Neutrophil (primary cell): ENCODE measurements around the gene CAMK2N2.

ENCODE experiments used
- H3K27ac ChIP-seq: fragments of 200-600 bp; sonication (generic); 2 replicates; pipeline ENCODE4 v1.5.1; 2016; ENCODE audit warnings: mild to moderate bottlenecking, moderate library complexity
- H3K27me3 ChIP-seq: fragments of 200-600 bp; sonication (generic); 2 replicates; pipeline ENCODE4 v1.6.0; 2016; ENCODE audit warnings: mild to moderate bottlenecking
- H3K36me3 ChIP-seq: fragments of 200-600 bp; sonication (generic); 2 replicates; pipeline ENCODE4 v1.5.1; 2017
- H3K4me1 ChIP-seq, 2 experiments: fragments of 200-600 bp in 1 of 2; sonication (generic) in 1 of 2; 1 replicate in 1 of 2; 2 replicates in 1 of 2; pipeline versions ENCODE4 v1.5.1 to v1.6.1; 2013 to 2016; ENCODE audit warnings: low read depth in 1 of 2, low read length in 1 of 2, mild to moderate bottlenecking in 1 of 2, moderate library complexity in 1 of 2; ENCODE audit not compliant: control insufficient read depth in 1 of 2, insufficient read depth in 1 of 2
- H3K4me3 ChIP-seq, 2 experiments: fragments of 200-600 bp in 1 of 2; sonication (generic) in 1 of 2; 1 replicate in 1 of 2; 2 replicates in 1 of 2; pipeline ENCODE4 v1.5.1; 2013 to 2016; ENCODE audit warnings: low read depth in 1 of 2, low read length in 1 of 2, mild to moderate bottlenecking in 1 of 2, moderate library complexity in 1 of 2
- H3K9me3 ChIP-seq: fragments of 200-600 bp; sonication (generic); 2 replicates; pipeline ENCODE4 v1.5.1; 2016
- TF ChIP-seq, protein P1 (sequence below): fragments of 200-600 bp; sonication (generic); IDR thresholded peaks from 2 replicates; pipeline ENCODE4 v1.5.1; 2016; ENCODE audit warnings: antibody characterized with exemption

The CAMK2N2 gene

DNA sequence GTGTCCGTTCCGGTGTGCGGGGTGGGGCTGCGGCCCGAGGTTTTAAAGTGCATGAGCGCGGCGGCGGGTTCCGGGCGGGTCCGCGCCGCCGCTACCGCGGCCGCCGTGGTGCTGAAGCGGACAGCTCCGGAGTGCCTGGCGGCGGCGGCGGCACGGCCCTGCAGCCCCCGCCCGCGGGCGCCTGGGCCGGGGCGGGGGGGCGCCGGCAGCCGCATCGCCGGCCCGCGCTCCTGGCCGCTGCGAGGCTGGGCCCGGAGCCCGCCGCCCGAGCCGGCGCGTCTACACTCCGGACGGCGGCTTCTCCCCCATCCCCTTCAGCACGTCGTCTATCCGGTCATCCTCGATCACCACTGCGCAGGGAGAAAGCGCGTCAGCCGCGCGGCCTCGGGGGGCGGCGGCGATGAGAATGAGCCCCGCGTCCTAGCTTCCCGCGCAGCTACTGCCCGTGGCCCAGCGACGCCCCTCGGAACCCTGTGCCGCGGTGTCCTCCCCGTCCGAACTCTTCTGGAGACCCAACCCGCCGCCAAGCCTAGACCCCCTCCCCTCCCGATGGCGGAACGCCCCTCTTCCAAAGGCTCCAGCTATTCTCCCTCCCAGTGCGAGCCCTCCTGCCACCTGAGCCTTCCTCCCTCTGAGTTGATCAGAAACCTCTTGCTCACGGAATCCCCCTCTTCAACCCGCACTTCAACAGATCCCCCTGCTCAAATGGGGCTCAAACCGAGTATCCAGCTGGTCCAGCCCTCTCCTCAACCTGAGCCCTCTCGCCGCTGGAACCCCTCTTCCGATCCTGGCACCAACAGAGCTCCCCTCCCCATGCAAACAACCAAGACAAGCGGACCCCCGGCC is 1.3 kb downstream of the CAMK2N2 start:
- peak overlapping the region in 1 of 2 experiments; percentile 51 for H3K4me3 ChIP-seq
- peaks cover 15 to 26% of the 10 kb centered on the region in 2 experiments for H3K4me1 ChIP-seq
- H3K36me3 ChIP-seq, result no peaks in the 10 kb centered on the region
- no peak overlapping the region for H3K27ac ChIP-seq
- peaks cover 77% of the 10 kb centered on the region for H3K27me3 ChIP-seq
- TF ChIP-seq, protein P1, sequence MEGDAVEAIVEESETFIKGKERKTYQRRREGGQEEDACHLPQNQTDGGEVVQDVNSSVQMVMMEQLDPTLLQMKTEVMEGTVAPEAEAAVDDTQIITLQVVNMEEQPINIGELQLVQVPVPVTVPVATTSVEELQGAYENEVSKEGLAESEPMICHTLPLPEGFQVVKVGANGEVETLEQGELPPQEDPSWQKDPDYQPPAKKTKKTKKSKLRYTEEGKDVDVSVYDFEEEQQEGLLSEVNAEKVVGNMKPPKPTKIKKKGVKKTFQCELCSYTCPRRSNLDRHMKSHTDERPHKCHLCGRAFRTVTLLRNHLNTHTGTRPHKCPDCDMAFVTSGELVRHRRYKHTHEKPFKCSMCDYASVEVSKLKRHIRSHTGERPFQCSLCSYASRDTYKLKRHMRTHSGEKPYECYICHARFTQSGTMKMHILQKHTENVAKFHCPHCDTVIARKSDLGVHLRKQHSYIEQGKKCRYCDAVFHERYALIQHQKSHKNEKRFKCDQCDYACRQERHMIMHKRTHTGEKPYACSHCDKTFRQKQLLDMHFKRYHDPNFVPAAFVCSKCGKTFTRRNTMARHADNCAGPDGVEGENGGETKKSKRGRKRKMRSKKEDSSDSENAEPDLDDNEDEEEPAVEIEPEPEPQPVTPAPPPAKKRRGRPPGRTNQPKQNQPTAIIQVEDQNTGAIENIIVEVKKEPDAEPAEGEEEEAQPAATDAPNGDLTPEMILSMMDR, result no peak
- H3K9me3 ChIP-seq, result no peaks in the 10 kb centered on the region

DNA sequence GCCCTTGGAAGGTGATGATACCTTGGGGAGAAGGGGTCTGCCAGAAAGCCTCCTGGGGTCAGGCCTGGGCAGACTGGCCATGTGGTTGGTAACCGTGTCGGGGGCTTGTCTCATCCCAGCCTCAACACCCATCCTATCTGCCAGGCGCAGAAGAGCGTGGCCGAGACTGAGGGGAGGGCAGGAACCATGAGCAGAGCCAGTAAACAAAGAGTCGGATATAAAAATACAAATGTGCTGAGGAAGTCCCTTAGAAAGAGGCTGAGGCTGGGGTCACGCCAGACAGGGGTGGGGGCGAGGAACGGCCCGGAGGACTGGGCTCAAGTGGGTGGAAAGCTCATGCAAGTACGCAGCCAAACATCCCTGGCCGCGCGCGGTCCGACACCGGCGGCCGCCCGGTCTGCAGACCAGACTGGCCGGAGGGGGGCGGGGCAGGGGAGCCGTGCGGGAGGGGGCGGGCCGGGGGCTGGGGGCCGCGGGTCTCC is 1.9 kb downstream of the CAMK2N2 start:
- H3K9me3 ChIP-seq, result no peaks in the 10 kb centered on the region
- H3K27ac ChIP-seq, result no peak overlapping the region
- peaks cover 15 to 26% of the 10 kb centered on the region in 2 experiments for H3K4me1 ChIP-seq
- H3K4me3 ChIP-seq, result no peak overlapping the region
- TF ChIP-seq, protein P1, result no peak
- no peaks in the 10 kb centered on the region for H3K36me3 ChIP-seq
- H3K27me3 ChIP-seq, result peaks cover 71% of the 10 kb centered on the region

DNA sequence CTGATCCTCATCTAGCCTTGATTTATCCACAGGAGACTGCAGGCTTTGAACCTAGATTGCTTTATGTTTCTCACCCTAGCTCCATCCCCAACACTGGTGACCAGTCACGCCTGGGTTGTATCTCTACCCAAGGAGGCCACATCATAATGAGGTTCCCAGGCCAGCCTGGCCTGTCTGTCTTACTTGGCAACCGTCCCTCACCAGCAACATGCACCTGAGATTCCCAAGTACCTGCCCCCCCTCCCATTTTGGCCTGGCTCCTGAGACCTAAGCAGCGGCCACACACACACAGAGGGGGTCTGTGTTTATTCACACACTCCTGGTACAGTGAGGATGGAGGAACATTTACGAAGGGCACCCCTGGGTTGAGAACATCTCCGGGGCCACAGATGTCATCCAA is 2.4 kb downstream of the CAMK2N2 start:
- H3K4me1 ChIP-seq, result peaks cover 15 to 26% of the 10 kb centered on the region in 2 experiments
- no peaks in the 10 kb centered on the region for H3K36me3 ChIP-seq
- peaks cover 66% of the 10 kb centered on the region for H3K27me3 ChIP-seq
- H3K9me3 ChIP-seq, result no peaks in the 10 kb centered on the region
- no peak overlapping the region for H3K4me3 ChIP-seq
- TF ChIP-seq, protein P1, result no peak
- no peak overlapping the region for H3K27ac ChIP-seq

DNA sequence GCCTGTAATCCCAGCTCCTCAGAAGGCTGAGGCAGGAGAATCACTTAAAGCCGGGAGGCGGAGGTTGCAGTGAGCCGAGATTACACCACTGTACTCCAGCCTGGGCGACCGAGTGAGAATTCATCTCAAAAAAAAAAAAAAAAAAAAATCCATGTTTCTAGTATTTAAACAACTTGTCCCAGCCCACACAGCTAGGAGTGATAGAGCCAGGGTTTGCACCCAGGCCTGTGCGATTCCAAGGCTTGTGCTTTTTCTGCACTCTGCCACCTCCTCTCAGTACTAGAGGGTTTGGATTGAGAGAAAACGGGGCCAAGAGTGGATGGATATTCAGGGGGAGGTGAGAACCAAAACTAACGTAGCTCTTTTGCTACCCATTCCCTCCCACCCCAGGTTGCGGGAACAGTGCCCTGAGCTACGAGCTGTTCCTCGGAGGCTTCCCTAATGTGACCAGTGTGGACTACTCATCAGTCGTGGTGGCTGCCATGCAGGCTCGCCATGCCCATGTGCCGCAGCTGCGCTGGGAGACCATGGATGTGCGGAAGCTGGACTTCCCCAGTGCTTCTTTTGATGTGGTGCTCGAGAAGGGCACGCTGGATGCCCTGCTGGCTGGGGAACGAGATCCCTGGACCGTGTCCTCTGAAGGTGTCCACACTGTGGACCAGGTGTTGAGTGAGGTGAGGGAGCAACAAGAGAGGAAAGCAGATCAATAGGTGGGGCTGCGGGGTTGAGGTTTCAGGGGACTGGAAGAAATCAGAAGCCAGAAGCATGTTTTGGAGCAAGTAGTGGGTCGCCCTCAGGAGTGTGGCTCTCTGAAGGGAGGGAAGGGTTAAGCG is 4.1 kb downstream of the CAMK2N2 start:
- Histone ChIP-seq H3K4me3 (no peak overlapping the region), H3K4me1 (peaks cover 15 to 21% of the 10 kb centered on the region in 2 experiments), H3K27me3 (peaks cover 49% of the 10 kb centered on the region), H3K27ac (no peak overlapping the region), H3K9me3 (no peaks in the 10 kb centered on the region), H3K36me3 (no peaks in the 10 kb centered on the region)
- TF ChIP-seq, protein P1, result no peak

DNA sequence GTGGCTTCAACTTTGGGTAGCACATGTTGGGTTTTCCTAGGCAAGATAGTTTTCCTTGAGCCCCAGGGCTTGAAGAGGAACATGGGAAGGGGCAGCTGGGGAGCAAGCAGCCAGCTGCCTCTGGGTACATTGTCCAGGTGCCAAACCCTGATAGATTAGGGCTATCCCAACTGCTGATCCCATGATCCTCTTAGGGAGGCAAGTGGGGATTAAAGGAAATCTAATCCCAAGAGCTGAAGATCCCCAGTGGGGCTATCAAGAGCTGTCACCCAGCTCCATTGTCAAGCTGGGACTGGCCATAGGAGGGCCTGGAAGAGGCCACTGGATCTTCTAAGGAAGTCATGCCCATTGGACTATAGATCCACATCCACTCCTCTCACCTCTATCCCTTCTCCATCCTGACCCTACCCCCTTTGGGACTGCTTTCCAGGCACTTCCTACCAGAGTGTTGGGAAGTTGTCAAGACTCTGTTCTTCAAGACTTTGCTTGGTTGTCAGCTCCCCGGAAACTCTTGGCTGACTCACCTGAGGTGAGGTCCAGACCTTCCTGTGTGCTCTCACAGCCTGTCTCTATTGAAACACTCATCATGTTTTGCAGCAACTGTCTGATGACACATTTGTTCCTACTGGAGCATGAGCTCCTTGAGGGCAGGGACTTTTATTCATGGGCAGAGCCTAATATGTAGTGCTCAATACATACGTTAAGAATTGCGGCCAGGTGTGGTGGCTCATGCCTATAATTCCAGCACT is 5.9 kb downstream of the CAMK2N2 start:
- Histone ChIP-seq H3K27ac (no peak overlapping the region), H3K36me3 (no peaks in the 10 kb centered on the region), H3K4me3 (no peak overlapping the region), H3K4me1 (peaks cover 3 to 5% of the 10 kb centered on the region in 2 experiments), H3K9me3 (no peaks in the 10 kb centered on the region), H3K27me3 (peaks cover 31% of the 10 kb centered on the region)
- TF ChIP-seq, protein P1, result no peak
